ENCODE data around the gene HMGN4. TPM values are rescaled to one million over a fixed set of nuclear protein-coding genes. Genes with fewer than 3 reads are reported as not detected.
A peak's percentile ranks its signal among the peaks of the same experiment; 100 is the strongest.

Gene HMGN4
- total and polyA plus RNA-seq, 9 of the 15 experiments (the other 6 are each of a cell fraction or from before 2014, with no cell fraction given), result 35.4 to 134 (median 94.1) TPM

GRCh38 chr6:26537160-26537845 lies 863 bp upstream of the HMGN4 start (continued):
- TF ChIP-seq ZNF282 (CRISPR knock-in tag; IDR thresholded peaks at IDR 0.05) (no peak), KHSRP (IDR thresholded peaks at IDR 0.05) (0 out of 2 replicates have a peak, but pooled peaks have one; percentile 44), MED1 (CRISPR knock-in tag; IDR thresholded peaks at IDR 0.05; ENCODE audit: borderline replicate concordance) (no peak), GABPA (tag; conservative IDR thresholded peaks at IDR 0.05; ENCODE audit: low read depth) (no peak), SNAPC5 (CRISPR knock-in tag; IDR thresholded peaks at IDR 0.05) (no peak), RHOXF2B (CRISPR knock-in tag; conservative IDR thresholded peaks at IDR 0.05) (no peak), TFAM (CRISPR knock-in tag; conservative IDR thresholded peaks at IDR 0.05) (no peak), ZBTB12 (CRISPR knock-in tag; IDR thresholded peaks at IDR 0.05) (peak; percentile 43; the same call in 1 of the 2 replicates), ZNF740 (CRISPR knock-in tag; IDR thresholded peaks at IDR 0.05) (peak; percentile 69), ZNF740 (tag; IDR thresholded peaks at IDR 0.05) (no peak), FOXP4 (CRISPR knock-in tag; IDR thresholded peaks at IDR 0.05; ENCODE audit: borderline replicate concordance) (no peak), RNF219 (CRISPR knock-in tag; IDR thresholded peaks at IDR 0.05) (no peak), COPS2 (conservative IDR thresholded peaks at IDR 0.05) (no peak), MIER1 (IDR thresholded peaks at IDR 0.05; ENCODE audit: low read depth) (no peak), HES1 (IDR thresholded peaks at IDR 0.05; ENCODE audit: low read depth) (peak; percentile 26; the same call in 1 of the 2 replicates), POU5F1 (IDR thresholded peaks at IDR 0.05; ENCODE audit: borderline replicate concordance, low read depth, low read length, partially characterized antibody) (peak; percentile 20), ZBTB33 (CRISPR knock-in tag; IDR thresholded peaks at IDR 0.05) (peak; percentile 63; the same call in 1 of the 2 replicates)

All from K562 (cell line).